Left kidney (tissue), 2 donors: ENCODE results near the gene KAZN. TPM values are rescaled to one million over a fixed set of nuclear protein-coding genes. Genes with fewer than 3 reads are reported as not detected.
A peak's percentile ranks its signal among the peaks of the same experiment; 100 is the strongest.
"Not testable (repeated sequence)": the region's sequence is repeated elsewhere in the genome, so short reads cannot be mapped to it uniquely, and the experiment has no call there.

Experiments used
- DNase-seq: peaks from one replicate; pipeline ENCODE4 v3.0.0-alpha.2; 2013
- polyA plus RNA-seq: library from polyadenylated mRNA; unstranded; fragments of 120-200 nt; gene quantifications from one replicate; pipeline ENCODE4 v1.2.1, GENCODE V29; 2013; ENCODE audit not compliant: insufficient read length

Gene KAZN
- polyA plus RNA-seq, 1 donor, result 35.2 TPM

DNA sequence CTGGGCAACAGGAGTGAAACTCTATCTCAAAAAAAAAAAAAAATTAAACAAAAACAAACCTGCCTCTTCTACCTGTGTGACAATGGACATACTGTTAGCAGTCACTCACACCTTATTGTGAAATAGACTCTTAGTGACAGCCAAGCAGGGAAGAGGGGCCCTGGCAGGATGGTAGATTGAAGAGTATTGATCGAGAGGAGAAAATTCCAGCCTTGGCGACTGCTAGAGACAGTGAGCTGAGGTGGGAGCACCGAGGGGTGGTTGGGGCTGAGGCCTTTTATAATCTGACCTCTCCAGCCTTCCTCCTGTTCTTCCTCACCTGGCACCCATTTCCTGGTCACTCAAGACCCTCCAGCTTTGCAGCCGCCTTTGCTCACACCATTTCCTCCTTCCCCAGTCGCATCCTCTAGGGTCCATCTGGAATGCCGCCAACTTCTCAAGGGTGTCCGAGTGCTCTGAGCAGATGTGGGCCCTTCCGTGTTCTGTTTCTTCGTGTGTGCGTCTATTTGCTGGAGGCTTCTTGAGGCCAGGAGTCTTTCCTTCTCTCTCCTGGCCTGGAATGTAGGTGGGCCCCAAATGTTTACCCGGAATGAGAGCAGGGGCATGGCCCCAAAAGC is 358.2 kb downstream of the KAZN start:
- DNase-seq, result no peak

DNA sequence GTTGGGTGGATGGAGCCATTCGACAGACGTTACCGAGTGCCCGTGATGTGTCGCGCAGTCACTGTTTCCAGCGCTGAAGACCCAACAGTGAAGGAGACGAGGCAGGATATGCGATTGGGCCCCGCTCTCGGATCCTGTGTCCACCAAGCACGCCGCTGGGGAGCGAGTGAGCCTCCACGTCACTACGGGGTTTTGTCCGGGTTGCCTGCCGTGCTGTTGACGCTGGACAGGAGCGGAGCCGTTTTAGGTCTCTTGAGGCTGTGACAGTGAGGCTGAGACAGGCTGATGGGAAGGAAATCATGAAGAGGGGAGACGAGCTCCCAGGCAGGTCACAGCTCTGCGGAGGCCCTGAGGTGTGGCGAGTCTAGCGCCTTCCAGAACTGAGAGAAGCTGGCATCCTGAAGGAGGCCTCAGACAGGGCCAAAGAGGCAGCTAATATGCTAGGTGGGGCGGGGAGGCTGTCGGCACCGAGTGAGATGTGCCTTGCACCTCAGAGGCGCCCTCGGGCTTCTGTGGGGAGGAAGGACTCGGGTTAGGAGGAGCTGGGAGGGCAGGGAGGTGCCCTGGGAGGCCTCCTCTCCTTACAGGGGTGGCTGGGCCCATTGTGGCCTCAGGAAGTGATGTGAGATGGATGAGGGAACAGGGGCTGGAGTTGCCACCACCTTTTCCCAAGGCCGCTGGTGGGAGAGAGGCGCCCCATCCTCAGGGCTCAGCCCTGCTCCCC is 359.1 kb downstream of the KAZN start:
- DNase-seq, result no peak

DNA sequence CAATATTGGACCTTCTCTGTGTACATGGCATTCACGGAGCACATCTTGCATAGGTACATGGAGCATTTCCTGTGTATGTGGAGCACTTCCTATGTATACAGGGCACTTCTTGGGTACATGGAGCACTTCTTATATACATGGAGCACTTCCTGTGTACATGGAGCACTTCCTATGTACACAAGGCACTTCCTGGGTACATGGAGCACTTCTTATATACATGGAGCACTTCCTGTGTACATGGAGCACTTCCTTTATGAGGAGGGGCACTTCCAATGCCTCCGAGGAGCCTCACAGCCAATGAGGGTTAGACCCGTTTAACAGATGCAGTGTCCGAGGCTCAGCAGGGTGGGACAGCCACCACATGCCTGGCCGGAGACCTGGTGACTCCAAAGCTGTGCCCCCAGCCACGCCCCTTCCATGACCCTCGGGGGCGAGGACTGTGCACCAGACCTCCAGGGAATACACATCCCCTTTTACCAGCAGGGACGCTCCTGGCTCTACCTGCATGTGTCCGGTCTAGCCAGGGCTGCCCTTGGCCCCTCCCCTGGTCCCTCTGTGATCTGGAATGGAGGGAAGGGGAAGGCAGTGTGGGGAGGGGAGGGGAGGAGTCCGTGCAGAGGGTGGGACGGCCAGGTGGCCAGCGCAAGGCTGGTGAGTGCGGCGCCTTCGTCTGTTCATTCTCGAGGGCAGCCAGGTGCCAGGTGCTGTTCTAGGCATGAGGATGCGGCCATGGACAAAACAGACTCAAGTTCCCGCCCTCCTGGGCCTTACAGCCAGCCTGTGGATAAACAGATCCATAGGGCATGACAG is 360.0 kb downstream of the KAZN start:
- no peak for DNase-seq

DNA sequence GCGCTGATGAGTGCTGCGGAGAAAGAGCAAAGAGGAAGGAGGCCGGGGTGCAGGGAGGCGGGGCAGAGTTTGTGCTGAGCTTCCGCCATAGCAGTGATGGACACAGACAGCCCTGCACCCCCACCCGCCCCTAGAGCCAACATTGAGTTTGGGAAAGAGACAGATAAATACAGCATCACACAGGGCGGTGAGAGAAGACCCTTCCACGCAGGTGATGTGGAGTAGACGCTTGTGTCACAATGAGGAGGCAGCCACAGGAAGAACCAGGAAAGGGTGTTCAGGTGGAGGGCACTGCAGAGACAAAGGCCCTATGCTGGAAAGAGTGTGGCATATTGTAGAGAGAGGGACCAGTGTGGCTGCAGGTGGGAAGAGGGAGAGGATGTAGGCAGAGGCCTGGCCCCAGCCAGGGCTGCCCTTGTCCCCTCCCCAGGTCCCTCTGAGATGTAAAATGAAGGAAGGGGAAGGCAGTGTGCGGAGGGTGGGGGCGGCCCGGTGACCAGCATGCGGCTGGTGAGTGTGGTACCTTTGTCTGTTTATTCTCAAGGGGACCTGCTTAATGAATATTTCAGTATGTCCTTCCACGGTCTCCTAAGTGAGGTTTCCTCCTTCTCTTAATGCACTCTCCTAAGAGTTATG is 360.7 kb downstream of the KAZN start:
- no peak for DNase-seq

DNA sequence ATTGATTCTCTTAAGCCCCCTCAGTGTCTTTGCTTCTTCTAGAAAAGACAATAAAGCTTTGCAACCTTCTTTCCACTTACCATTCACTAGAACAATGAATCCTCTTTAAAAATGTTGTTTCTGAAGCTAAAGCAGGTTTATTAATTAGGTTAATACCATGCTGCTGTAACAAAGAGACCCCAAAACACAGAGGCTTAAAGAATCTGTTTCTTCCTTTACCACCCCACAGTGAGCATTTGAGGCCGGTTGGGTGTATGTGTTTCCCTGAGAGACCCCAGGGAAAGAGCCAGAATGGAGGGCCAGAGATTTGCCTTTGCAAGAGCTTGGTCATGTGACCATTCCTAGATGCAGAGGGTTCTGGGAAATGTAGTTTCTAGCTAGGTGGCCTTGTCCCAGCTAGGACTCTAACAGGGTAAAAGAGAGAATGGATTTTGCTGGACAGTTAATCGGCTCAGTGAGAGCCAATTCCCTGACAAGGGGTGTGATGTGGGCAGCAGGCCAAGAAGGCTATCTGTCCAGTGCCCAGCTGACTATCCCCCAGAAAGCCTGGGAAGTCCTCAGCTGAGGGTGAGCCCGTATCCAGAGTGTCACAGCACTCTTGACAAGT is 363.3 kb downstream of the KAZN start:
- DNase-seq, result no peak

DNA sequence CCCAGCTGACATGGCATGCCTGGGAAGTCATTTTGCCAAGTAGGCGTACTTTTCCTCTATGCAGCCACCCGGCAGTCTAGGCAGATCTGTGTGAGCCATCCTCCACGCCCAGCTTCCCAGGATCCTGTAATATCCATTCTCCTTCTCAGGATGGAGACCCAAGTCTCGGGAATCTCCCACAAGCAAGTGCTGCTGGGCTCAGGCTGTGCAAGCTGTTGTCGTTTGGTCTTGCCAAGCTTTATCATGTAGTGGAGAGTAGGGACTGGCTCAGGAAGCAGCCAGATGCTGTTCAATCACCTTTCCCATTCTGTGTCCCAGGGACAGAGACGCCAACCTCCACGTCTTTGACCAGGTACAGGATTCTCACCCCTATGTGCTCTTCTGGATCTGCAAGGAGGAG is 363.9 kb downstream of the KAZN start:
- no peak for DNase-seq

DNA sequence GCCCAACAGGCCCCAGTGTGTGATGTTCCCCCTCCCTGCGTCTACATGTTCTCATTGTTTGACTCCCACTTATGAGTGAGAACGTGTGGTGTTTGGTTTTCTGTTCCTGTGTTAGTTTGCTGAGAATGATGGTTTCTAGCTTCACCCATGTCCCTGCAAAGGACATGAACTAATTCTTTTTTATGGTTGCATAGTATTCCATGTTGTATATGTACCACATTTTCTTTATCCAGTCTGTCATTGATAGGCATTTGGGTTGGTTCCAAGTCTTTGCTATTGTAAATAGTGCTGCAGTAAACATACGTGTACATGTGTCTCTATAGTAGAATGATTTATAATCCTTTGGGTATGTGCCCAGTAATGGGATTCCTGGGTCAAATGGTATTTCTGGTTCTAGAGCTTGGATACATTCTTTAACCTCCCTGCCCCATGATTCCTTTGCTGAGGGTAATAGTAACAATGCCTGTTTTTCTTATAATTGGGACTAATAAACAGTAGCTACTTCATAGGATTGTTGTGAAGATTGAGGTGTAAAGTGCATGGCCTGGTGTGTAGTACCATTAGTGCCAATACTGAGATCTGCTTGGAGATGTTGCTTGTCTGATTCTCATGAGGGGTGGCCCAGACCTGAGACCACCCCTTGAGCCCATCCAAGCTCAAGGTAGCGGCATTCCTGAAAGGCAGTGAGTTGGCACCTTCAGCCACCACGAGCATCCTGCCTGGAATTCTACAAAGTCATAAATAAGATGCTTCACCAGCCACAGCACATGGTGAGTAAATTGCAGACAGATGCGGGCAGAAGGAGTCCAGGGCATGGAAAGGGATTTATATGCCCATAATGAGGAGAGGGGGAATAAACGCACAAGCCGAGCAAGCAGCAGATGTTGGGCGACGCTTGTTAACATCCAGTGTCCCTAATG is 365.6 kb downstream of the KAZN start:
- DNase-seq, result not testable (repeated sequence)

DNA sequence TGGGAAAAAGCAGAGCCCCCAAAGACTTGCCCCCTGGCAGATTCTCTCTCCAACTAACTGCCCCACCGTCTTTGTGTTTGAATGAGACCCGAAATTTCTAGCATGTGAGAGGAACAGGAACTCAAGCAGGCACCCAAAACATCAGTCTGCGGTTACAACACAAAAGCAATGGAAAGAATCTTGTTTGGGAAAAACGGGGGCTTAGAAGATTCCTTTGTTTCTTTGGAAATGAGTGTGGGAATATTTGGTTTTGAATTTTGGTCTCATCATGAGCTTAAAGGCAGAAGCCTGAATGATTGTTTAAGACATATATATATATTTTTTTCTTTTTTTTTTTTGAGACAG is 366.2 kb downstream of the KAZN start:
- no peak for DNase-seq

DNA sequence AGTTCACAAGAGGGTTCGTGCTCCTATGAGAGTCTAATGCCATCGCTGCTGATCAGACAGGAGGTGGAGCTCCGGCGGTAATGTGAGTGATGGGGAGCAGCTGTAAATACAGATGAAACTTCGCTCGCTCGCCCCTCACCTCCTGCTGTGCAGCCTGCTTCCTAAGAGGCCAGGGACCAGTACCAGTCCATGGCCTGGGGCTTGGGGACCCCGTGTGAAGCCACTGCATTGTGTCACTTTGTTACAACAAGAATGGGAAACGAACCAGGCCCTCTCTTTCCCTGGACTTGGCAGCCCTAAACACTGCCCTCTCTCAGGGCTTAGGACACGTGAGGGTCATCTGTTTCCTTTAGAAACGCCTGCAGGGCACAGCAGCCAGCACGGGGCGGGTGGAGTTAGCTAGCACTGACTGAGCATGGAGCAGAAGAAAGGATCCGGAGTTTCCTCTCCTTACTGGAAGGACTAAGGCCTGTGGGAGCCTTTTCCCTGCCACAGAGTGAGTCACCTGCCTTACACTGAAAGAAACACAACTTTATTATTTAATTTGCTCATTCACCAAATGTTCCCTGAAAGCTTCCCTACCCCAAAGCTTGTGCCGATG is 369.9 kb downstream of the KAZN start:
- DNase-seq, result no peak

DNA sequence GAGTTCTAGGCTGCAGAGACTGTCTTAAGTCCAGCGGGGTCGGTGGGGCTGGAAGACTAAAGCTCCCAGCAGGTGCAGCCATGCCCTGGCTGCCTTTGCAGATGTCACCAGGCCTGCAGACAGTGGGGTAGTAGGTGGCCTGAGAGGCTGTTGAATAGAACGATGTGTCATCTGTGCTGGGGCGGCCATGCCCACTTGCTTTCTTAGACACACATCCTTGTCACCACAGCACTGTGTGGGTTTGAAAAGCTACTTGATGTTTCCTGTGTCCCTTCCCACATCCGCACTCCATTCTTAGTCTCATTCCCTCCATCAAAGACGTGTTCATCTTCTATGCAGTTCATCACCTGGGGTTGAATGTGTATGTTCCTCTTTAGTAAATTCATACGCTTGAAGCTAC is 370.5 kb downstream of the KAZN start:
- no peak for DNase-seq

DNA sequence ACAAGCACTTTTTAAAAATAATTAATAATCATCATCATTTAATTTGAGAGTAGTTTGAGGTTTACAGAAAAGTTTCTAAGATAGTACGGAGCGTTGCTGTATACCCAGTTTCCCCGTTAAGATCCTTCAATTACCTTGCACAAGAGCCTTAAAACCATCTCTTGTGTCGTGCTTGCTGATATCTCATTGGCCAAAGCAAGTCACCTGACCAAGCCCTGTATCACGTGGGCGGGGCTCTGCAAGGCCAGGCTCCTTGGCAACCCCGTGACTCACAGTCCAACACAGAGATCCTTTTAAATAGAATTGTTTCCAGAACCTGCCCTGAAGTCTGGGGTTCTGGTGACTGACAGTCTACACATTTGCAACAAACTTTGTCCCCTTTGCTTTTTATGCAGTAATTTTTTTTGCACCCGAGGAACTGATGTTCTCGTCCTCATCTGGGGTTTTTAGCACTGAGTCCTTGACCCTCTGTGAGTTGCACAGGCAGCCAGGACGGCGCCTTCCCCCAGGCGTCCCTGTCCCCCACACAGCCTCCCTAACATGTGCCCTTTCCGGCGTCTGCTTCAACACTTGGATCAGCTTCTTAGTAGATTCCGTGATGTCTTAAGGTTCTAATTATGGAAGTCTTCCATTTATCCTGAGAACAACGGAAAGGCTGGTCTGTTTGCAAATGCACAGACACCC is 371.8 kb downstream of the KAZN start:
- no peak for DNase-seq

DNA sequence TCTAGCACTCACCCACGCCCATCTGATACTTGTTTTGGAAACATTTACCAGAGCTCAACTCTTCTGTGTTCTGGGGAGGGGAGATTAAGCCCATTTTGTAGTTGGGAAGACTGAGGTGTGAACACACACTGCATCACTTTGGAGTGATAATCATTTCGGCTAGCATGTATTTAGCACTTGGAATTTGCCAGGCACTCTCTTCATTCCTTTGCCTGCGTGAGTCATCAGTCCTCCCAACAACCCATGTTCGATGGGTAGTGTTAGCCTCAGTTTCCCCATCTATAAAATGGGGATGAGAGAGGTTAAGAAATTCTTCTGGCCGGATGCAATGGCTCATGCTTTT is 372.3 kb downstream of the KAZN start:
- no peak for DNase-seq

DNA sequence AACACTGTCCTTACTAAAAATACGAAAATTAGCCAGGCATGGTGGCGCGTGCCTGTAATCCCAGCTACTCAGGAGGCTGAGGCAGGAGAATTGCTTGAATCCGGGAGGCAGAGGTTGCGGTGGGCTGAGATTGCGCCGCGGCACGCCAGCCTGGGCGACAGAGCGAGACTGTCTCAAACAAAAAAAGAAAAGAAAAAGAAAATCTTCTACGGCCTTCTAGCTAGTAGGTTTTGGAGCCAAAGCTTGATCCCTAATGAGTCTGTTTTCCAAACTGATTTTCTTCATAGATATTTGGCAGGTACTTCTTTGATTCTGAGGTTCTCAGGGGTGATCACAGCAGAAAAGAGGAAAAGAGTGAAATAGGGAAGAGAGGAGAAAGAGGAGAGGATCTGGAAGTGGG is 372.7 kb downstream of the KAZN start:
- DNase-seq, result no peak

DNA sequence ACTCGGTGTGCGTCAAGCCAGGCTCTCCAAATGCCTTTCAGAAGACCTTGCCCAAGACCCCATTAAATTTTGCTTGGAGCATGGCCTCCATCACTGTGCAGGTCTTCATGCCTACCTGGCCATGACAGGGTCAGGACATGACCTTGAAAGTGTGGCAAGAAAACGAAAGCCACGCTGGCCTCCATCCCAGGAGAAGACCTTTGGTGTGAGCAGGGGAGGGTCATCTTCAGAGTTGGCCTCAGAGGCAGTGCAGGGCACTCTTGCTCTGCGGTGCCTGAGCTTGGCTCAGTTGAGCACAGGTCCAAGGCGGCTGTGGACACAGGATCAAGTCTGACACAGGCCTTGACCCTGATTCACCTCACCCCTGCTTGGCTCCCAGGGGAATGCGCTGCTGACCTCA is 373.6 kb downstream of the KAZN start:
- DNase-seq, result no peak

DNA sequence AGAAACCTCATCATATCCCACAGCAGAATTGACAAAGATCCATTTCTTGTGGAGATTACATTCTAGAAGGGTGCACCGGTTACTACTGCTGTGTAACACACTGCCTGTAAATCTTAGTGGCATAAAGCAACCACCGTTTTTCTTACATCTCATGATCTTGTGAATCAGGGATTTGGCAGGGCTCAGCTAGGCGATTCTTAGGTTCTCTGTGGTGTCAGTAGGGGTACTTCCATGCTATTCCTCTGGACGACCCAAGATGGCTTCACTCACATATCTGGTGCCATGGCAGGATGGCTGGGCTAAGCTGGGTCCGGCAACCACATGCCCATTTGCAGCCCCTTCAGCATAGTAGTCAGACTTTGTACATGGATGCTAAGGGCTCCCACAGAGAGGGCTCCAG is 375.3 kb downstream of the KAZN start:
- DNase-seq, result no peak

DNA sequence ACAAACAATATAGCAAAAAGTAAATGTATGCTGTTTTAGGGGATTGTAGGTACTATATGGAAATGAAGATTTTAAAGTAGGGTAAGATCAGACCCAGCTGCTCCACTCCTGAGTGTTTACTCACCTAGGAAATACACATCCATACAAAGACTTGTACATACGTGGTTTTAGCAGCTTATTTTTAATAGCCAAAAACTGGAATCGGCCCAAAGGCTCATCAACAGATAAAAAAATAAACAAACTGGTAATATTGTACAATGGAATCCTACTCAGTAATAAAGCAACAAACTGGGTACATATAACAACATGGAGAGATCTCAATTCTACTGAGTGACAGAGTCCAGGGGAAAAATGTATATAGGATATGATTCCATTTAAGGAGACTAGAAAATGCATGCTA is 375.9 kb downstream of the KAZN start:
- DNase-seq, result no peak

DNA sequence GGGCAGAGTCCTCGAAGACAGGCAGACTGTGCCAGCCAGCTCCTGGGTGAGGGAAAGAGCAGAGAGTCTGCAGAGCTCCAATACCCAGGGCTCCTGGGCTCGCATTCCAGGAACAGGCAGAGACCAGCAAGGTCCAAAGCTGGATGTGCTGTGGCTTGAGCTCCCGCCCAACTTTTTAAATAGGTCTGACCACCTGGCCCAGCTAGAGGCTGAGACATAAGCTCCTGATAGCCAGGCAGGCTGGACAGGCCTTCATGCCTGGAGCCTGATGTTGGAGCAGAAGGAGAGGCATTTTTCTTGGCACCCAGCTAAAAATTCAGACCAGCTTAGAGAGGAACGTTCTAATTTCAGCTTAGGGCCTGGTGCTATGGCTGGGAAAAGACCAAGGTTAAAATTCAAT is 376.6 kb downstream of the KAZN start:
- DNase-seq, result no peak

DNA sequence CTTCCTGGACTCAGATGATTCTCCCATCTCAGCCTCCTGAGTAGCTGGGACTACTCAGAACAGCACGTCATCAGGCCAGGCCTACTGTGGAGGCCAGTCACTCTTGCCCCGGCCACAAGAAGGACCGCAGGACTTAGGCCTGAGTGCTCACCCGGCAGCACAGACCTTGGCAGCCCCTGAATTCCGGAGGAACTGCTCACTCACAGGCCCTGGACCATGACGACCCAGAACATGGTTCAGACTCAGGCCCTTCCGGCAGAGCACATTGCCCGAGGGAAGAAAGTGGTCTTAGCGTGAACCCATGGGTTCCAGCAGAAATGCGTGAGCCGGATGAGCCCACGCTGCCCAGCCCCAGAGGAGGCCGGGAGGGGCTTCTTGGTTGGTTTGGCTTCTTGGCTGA is 377.8 kb downstream of the KAZN start:
- DNase-seq, result no peak

DNA sequence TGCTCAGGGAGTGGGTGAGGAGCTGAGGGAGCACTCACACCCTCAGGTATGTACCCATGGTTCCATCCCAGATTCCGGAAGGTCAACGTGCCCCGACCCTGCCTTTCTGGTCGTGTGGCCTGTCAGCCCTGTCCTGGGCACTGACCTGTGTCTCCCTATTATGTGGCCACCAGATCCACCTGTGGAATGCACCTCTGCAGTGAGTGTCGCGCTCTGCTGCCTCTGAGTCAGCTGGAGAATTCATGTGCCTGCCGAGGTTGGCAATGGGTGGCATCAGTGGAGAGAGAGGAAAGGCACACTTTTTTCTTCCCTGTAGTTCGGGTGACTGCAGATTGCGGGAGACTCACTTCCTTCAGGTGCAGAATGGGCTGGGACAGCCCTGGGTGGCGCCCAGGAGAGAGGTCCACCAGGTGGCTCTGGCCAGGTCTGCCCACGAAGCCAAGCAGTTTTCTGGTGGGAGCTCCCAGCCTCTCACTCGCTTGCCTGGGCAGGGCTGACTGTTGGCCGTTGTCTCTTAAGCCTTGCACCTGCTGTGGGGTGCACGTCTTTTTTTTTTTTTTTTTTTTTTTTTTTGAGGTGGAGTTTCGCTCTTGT is 378.9 kb downstream of the KAZN start:
- peak; percentile 37 for DNase-seq

DNA sequence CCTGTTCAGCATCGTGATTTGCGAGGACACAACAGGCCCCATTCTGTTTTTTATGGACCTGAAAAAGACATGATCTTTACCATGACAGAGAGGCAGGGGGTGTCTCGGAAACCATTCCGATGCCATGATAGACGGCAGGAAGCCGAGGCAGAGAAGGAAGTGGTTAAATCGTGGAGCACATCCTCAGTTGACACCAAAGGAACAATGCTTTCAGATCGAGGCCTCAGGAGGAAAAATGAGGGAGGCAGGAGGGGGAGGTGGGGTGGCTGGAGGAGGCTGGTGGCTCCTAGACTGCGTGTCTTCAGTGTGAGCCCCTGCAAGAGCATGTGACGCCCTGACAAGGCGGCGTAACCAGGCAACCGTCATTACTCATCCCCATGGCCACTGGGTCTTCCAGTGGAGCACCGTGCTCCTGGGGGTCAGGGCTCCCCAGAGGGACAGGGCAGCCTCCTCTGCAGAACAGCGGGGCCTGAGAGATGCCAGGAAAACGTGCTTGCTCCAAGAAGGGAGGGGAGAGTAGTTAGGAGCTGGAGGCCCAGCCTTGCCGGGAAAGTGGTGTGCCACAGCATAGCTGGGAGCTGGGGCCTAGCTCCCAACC is 382.2 kb downstream of the KAZN start:
- DNase-seq, result no peak
